Stimulated activated CD8-positive, alpha-beta memory T cell treated with anti-CD3 and anti-CD28 coated beads, Interleukin-7, amount 100 ng/mL, for 1 hour (primary cell): ENCODE data around the gene CLK3.

Experiments
- DNase-seq, 2 donors: peaks; one replicate each; pipeline ENCODE4 v3.0.0-alpha.2; 2020; ENCODE audit warnings: low read depth in 2 of 2

Gene CLK3

GRCh38 chr15:74603026-74603788, 12.4 kb upstream of the CLK3 start:
- no peak for DNase-seq

GRCh38 chr15:74603789-74604705, 11.6 kb upstream of the CLK3 start:
- no peak for DNase-seq

GRCh38 chr15:74604983-74605794, 10.4 kb upstream of the CLK3 start:
- DNase-seq, result no peak

- DNase-seq, result no peak
These were observed 9.9 kb upstream of the CLK3 start for GRCh38 chr15:74605795-74606150.

GRCh38 chr15:74608786-74609185, 6.8 kb upstream of the CLK3 start:
- no peak for DNase-seq

GRCh38 chr15:74609938-74610301, 5.7 kb upstream of the CLK3 start:
- no peak for DNase-seq

- no peak for DNase-seq
These were observed 5.2 kb upstream of the CLK3 start for GRCh38 chr15:74610302-74610951.

GRCh38 chr15:74611341-74611740, 4.3 kb upstream of the CLK3 start:
- DNase-seq, result no peak

- DNase-seq, result no peak
These were observed 3.8 kb upstream of the CLK3 start for GRCh38 chr15:74611834-74612233.

- no peak for DNase-seq
These were observed 3.0 kb upstream of the CLK3 start for GRCh38 chr15:74612677-74613076.

- DNase-seq, result no peak
These were observed 2.3 kb upstream of the CLK3 start for GRCh38 chr15:74613089-74613952.

GRCh38 chr15:74613953-74614743, 1.5 kb upstream of the CLK3 start:
- DNase-seq, result no peak

GRCh38 chr15:74614744-74615507, 710 bp upstream of the CLK3 start:
- peak; percentile 79 to 83 for DNase-seq

- peak; percentile 35 to 44 for DNase-seq
These were observed 817 bp downstream of the CLK3 start for GRCh38 chr15:74616366-74616939.

- no peak for DNase-seq
These were observed 1.4 kb downstream of the CLK3 start for GRCh38 chr15:74616996-74617395.

- no peak for DNase-seq
These were observed 3.4 kb downstream of the CLK3 start for GRCh38 chr15:74618841-74619596.

- DNase-seq, result no peak
These were observed 4.4 kb downstream of the CLK3 start for GRCh38 chr15:74619916-74620635.
